IPS-20b (cell line): ENCODE data around the gene GSTCD.
A peak's percentile ranks its signal among the peaks of the same experiment; 100 is the strongest.

ENCODE experiments used
- H3K27ac ChIP-seq: one replicate; pipeline ENCODE4 v1.5.1; 2013; ENCODE audit warnings: low read length
- H3K27me3 ChIP-seq: 2 replicates; pipeline ENCODE4 v1.6.1; 2013; ENCODE audit warnings: mild to moderate bottlenecking, low read length, inconsistent platforms; ENCODE audit not compliant: insufficient read depth
- H3K36me3 ChIP-seq: 2 replicates; pipeline ENCODE4 v1.6.1; 2013; ENCODE audit warnings: low read depth, mild to moderate bottlenecking, inconsistent platforms, low read length, moderate library complexity; ENCODE audit not compliant: insufficient read depth
- H3K4me1 ChIP-seq: 2 replicates; pipeline ENCODE4 v1.6.1; 2013; ENCODE audit warnings: mild to moderate bottlenecking, control low read depth, inconsistent platforms, low read length, moderate library complexity; ENCODE audit not compliant: insufficient read depth
- H3K4me3 ChIP-seq: 2 replicates; pipeline ENCODE4 v1.5.1; 2013; ENCODE audit warnings: mild to moderate bottlenecking, low read length, inconsistent platforms
- H3K9ac ChIP-seq: 2 replicates; pipeline ENCODE4 v1.6.1; 2013; ENCODE audit warnings: low read depth, mild to moderate bottlenecking, inconsistent platforms, low read length, moderate library complexity
- H3K9me3 ChIP-seq: 2 replicates; pipeline ENCODE4 v1.6.1; 2013; ENCODE audit warnings: mild to moderate bottlenecking, low read depth, low read length, inconsistent platforms; ENCODE audit not compliant: insufficient read depth

Gene GSTCD

DNA sequence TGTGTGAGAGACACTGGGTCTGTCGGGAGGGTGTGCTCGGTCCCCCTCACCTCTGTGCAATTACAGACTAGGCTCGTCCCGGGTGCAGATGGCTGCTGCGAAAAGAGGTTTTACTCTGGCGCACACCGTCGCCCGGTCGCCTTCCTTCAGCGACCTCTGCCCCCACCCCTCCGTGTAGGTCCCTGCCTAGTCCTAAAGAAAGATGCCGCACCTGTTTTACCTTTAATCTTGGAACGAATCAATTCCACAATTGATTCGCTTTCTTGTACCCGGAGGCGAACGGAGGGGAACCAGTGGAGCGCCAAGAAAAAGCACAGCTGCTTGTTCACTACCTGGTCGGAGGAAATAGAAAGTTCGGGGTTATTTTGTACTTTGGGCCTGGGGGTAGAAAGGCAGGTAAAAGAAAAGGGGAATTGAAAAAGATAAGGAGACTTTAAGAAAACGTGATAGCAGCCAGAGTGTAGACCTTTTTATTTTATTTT is 187.9 kb downstream of the GSTCD start:
- H3K9ac ChIP-seq, result no peak overlapping the region
- H3K9me3 ChIP-seq, result no peaks in the 10 kb centered on the region
- peaks cover 12% of the 10 kb centered on the region; the same call in 1 of the 2 replicates for H3K4me1 ChIP-seq
- peak overlapping the region; percentile 76 for H3K4me3 ChIP-seq
- peaks cover 87% of the 10 kb centered on the region for H3K27me3 ChIP-seq
- H3K27ac ChIP-seq, result no peak overlapping the region
- no peaks in the 10 kb centered on the region for H3K36me3 ChIP-seq
